Nephron progenitor cell (in vitro differentiated cells): Measurements from ENCODE around the gene LSG1.
A peak's percentile ranks its signal among the peaks of the same experiment; 100 is the strongest.

Experiments used
- DNase-seq: peaks from one replicate; pipeline ENCODE4 v3.0.0; 2021
- H3K27ac Mint-ChIP-seq: 2 replicates; pipeline ENCODE4 v1.8.0; 2021; ENCODE audit warnings: mild to moderate bottlenecking, moderate library complexity, mixed read lengths
- H3K27me3 Mint-ChIP-seq: 2 replicates; pipeline ENCODE4 v1.8.0; 2021; ENCODE audit warnings: mild to moderate bottlenecking, low read depth, mixed read lengths; ENCODE audit not compliant: poor library complexity
- H3K36me3 Mint-ChIP-seq: 2 replicates; pipeline ENCODE4 v1.8.0; 2021; ENCODE audit warnings: low read depth, mixed read lengths
- H3K4me1 Mint-ChIP-seq: 2 replicates; pipeline ENCODE4 v1.8.0; 2021; ENCODE audit warnings: mixed read lengths
- H3K4me3 Mint-ChIP-seq: 2 replicates; pipeline ENCODE4 v1.8.0; 2021; ENCODE audit warnings: mild to moderate bottlenecking, moderate library complexity, mixed read lengths
- H3K9me3 Mint-ChIP-seq: 2 replicates; pipeline ENCODE4 v1.8.0; 2021; ENCODE audit warnings: mild to moderate bottlenecking, moderate library complexity, mixed read lengths
- TF ChIP-seq, protein P1 (sequence below): fragments of 200-600 bp; sonication (generic); IDR thresholded peaks from 2 replicates; pipeline ENCODE4 v1.5.0; 2021; ENCODE audit warnings: antibody characterized with exemption

LSG1 gene

GRCh38 chr3:194689493-194689944 lies 17.5 kb upstream of the LSG1 start:
- TF ChIP-seq, protein P1, sequence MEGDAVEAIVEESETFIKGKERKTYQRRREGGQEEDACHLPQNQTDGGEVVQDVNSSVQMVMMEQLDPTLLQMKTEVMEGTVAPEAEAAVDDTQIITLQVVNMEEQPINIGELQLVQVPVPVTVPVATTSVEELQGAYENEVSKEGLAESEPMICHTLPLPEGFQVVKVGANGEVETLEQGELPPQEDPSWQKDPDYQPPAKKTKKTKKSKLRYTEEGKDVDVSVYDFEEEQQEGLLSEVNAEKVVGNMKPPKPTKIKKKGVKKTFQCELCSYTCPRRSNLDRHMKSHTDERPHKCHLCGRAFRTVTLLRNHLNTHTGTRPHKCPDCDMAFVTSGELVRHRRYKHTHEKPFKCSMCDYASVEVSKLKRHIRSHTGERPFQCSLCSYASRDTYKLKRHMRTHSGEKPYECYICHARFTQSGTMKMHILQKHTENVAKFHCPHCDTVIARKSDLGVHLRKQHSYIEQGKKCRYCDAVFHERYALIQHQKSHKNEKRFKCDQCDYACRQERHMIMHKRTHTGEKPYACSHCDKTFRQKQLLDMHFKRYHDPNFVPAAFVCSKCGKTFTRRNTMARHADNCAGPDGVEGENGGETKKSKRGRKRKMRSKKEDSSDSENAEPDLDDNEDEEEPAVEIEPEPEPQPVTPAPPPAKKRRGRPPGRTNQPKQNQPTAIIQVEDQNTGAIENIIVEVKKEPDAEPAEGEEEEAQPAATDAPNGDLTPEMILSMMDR: no peak
- H3K9me3 Mint-ChIP-seq: no peaks in the 10 kb centered on the region
- H3K36me3 Mint-ChIP-seq: no peaks in the 10 kb centered on the region
- H3K4me3 Mint-ChIP-seq: peak overlapping the region; percentile 76
- peaks cover 72% of the 10 kb centered on the region for H3K4me1 Mint-ChIP-seq
- peaks cover 29% of the 10 kb centered on the region for H3K27me3 Mint-ChIP-seq
- no peak for DNase-seq
- H3K27ac Mint-ChIP-seq: peak overlapping the region; percentile 78

- DNase-seq: no peak
- Mint-ChIP-seq H3K27ac (peak overlapping the region; percentile 78), H3K4me3 (peak overlapping the region; percentile 76), H3K36me3 (no peaks in the 10 kb centered on the region), H3K9me3 (no peaks in the 10 kb centered on the region), H3K4me1 (peaks cover 76% of the 10 kb centered on the region), H3K27me3 (peaks cover 34% of the 10 kb centered on the region)
- TF ChIP-seq, protein P1: no peak
Observed at GRCh38 chr3:194688946-194689345, 17.0 kb upstream of the LSG1 start.

- no peak for DNase-seq
- Mint-ChIP-seq H3K4me3 (peak overlapping the region; percentile 76), H3K9me3 (no peaks in the 10 kb centered on the region), H3K36me3 (no peaks in the 10 kb centered on the region), H3K27ac (peak overlapping the region; percentile 78), H3K27me3 (peaks cover 39% of the 10 kb centered on the region), H3K4me1 (peaks cover 77% of the 10 kb centered on the region)
- TF ChIP-seq, protein P1: no peak
Observed at GRCh38 chr3:194688200-194688740, 16.3 kb upstream of the LSG1 start.

DNA sequence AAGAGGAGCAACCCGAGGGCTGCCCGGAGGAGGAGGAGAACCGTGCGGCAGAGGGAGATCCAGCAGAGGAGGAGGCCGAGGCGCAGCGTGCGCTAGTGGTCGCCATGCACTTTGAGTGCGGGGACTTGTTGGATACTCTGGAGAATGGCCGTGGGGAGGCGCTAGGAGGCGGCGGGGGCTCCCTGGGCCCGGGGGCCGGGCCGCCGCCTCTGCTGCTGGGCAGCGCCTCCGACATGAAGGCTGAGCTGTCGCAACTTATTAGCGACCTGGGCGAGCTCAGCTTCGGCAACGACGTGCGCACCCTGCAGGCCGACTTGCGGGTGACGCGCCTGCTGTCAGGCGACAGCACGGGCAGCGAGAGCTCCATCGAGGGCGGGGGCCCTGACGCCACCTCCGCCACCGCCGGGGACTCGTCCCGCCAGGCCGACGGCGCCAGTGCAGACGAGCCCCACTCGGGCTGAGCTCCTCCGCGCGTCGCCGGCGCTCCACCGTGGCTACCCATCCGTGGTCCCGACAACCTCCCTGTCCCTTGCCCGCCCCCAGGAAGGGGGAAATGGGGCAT lies 15.7 kb upstream of the LSG1 start:
- H3K4me3 Mint-ChIP-seq: peak overlapping the region; percentile 97
- no peaks in the 10 kb centered on the region for H3K9me3 Mint-ChIP-seq
- H3K27me3 Mint-ChIP-seq: peaks cover 41% of the 10 kb centered on the region
- H3K36me3 Mint-ChIP-seq: no peaks in the 10 kb centered on the region
- H3K4me1 Mint-ChIP-seq: peaks cover 75% of the 10 kb centered on the region
- DNase-seq: peak; percentile 83
- no peak overlapping the region for H3K27ac Mint-ChIP-seq
- TF ChIP-seq, protein P1: peak; percentile 42

DNA sequence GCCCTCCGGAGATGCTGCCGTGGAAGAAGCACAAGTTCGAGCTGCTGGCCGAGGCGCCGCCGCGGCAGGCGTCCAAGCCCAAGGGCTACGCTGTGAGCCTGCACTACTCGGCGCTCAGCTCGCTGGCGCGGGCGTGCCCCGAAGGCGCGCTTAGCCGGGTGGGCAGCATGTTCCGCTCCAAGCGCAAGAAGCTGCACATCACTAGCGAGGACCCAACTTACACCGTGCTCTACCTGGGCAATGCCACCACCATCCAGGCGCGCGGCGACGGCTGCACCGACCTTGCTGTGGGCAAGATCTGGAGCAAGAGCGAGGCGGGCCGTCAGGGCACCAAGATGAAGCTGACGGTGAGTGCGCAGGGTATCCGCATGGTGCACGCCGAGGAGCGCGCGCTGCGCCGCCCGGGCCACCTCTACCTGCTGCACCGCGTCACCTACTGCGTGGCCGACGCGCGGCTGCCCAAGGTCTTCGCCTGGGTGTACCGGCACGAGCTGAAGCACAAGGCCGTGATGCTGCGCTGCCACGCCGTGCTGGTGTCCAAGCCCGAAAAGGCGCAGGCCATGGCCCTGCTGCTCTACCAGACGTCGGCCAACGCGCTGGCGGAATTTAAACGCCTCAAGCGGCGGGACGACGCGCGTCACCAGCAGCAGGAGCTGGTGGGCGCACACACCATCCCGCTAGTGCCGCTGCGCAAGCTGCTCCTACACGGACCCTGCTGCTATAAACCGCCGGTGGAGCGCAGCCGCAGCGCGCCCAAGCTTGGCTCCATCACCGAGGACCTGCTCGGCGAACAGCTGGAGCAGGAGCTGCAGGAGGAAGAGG lies 15.0 kb upstream of the LSG1 start:
- H3K4me1 Mint-ChIP-seq: peaks cover 74% of the 10 kb centered on the region
- peaks cover 44% of the 10 kb centered on the region for H3K27me3 Mint-ChIP-seq
- no peaks in the 10 kb centered on the region for H3K36me3 Mint-ChIP-seq
- peak overlapping the region; percentile 97 for H3K4me3 Mint-ChIP-seq
- peak; percentile 60 for DNase-seq
- no peak overlapping the region for H3K27ac Mint-ChIP-seq
- TF ChIP-seq, protein P1: no peak
- H3K9me3 Mint-ChIP-seq: no peaks in the 10 kb centered on the region
